Activated CD4-positive, CD25-positive, alpha-beta regulatory T cell treated with anti-CD3 and anti-CD28 coated beads, Interleukin-2, amount 50 U/mL, for 72 hours (primary cell): ENCODE measurements around the gene NCOA7.
"Not testable (repeated sequence)": the region's sequence is repeated elsewhere in the genome, so short reads cannot be mapped to it uniquely, and the experiment has no call there.

Experiments used
- DNase-seq: peaks from one replicate; pipeline ENCODE4 v3.0.0; 2021

The NCOA7 gene

DNA sequence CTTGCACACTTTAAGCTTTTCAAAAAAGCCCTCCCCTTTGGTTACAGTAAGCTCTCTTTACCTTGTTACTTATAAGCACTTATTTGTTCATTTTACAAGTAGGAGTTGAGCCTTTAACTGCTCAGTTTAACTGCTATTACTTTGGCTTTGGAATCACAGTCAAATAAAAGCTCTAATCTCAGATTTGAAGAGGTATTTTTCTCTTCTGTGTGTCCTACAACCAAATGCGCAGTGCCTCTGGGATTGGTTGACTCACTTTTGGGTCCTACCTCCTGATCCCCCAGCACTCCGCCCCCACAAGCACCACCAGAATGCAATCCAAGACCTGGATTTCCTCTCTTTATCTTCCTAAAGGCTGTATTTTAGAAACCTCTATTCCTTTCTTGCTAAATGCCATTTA is 2.5 kb downstream of the NCOA7 start:
- DNase-seq, result no peak

DNA sequence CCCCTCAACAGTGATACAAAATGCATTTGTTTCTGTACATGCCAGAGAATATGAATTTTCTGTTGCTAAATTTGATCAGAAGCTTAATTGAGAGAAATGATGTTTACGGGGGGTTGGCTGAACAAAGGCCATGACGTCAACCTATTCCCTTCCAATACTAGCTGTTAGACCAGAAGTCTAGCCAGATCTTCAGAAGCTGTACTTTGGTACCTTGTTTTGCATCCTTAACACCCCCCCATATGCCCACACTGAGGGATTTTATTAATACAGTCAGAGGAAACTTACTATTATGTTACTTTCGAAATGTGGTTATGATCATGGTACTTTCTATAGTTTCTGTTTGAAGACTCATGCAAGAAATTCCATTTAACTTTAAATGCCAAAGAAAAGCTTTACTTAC is 3.1 kb downstream of the NCOA7 start:
- DNase-seq, result no peak

DNA sequence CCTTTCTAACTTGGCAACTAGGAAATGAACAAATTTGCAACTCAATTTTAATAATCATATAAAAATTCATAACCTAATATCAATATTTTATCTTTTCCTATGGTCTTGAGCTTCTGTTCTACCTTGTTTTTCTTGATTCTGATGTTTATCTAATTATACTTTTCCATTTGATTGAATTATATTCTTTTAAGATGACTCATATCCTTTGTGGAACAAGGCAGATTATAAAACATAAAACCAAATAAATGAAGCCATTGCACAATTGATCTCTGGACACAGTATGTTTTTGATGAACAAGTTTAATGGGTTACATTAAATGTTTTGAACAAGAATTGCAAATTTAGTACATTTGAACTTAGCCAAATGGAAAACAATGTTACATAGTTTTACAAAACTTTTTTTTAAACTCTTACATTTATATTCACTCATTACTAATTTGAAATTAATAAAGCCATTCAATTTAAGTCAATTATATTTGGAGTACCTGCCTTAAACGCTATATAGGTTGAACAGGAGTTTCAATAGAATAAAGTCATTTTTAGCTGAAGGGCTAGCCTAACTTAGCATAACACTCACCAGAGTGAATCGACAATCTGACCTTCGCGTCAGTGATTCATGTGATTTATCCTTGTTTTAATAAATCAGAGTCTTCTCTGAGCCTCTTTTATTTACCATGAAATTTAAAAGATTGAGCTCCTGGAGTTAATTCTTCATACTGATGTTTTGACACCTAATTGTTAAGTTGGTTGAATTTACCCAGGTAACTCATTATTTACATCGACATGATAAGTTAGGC is 3.8 kb downstream of the NCOA7 start:
- no peak for DNase-seq

DNA sequence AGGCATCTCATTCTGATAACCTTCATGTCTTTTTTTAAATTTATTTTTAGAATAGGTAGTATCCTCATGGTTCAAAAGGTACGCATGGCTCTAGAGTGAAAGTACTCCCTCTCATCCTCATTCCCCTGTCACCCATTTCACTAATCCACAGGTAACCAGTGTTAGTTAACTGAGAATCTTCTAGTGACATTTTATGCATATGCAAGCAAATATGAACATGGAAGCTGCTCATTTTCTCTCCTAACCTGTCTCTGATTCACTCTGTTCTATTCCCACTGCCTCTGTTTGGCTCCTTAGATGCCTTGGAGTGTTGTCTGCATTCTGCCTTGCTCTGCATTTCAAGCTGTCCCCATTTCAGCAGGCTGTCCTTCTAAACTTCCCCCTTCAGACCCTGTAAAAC is 4.5 kb downstream of the NCOA7 start:
- no peak for DNase-seq

DNA sequence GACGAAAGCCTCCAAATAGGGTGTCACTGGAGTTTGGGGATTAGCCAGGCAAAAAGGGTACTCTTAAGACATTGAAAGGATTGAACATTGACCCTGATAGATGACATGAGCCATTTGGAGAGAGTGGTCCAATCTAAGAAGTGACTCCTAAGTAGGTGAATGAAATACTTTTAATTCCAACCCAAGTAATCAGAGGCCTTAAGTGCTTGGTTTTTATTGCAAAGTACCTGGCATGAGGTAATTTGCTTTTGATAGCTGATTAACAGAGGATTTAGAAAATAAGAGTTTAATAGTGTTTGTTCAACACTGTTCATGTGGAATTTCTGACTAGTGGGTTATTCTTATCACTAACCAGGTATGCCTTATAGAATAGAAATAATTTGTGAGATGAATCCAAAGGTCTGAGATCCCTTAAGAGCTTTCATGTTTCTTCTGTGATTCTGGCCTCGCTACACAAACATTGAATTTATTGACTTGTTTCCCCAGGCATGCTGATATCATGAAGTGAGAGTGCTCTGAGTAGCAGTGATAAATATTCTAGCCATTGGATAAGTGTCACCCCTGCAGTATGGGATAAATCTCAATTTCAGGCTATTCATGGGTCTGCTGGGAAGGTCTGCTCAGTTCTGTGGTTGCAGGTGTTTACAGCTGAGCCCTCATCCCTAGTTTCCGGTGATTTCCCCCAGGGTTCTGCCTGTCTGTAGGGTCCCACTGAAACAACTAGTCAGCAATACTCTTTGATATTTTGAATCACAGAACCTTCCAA is 6.5 kb downstream of the NCOA7 start:
- no peak for DNase-seq

DNA sequence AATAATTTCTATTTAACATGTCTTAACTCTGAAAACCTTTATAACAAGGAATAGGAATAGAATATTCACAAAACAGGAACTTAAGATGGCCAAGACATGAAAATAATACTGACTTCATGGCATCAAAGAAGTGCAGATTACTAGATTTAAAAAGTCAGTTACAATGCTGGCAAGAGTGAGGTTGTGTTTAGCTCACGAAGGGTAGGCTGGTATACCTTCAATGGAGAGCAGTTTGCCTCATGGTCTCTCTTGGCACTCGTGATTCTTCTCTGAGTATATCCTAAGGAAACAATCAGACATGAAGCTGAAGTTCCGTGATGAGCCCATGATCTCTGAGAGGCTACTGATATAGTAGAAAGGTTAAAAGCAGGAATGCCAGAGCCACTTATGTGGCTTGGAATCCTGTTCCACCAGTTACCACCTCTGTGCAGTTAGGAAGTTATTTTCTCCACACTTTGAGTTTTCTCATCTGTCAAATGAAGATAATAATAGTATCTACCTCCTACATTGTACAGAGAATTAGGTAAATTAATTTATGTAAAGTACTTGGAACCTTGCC is 7.2 kb downstream of the NCOA7 start:
- DNase-seq, result no peak

DNA sequence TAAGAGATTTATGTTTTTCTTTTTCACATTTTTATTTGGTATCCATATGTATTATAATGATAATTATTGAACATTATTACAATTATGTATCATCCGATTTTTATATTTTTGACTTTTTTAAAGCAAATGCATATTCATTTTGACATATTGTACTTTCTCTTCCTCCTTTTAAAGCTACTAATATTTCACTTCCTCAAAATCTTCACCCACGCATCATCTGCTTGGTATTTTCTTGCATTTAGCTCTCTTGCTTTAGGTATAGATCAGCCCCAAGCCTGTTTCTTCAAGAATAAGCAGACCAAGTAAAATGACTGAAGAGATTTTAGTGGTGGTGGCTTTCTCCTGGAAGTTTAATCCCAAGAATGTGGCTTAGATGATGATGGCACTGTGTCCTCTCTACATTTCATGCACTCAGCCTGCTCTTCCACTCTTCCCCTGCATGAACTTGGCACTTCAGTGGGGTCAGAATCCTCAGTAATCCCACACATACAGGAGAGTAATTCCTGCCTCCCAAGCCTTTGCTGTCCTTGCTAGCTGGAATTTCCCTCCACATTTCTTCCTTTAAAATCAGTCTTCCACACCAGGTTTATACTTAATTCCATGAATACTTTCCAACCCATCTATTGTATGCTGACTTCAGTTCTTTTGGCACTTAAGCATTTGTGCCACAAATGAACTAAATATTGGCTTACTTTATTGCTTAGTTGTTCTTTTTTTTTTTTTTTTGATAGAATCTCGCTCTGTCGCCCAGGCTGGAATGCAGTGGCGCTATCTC is 8.2 kb downstream of the NCOA7 start:
- no peak for DNase-seq

DNA sequence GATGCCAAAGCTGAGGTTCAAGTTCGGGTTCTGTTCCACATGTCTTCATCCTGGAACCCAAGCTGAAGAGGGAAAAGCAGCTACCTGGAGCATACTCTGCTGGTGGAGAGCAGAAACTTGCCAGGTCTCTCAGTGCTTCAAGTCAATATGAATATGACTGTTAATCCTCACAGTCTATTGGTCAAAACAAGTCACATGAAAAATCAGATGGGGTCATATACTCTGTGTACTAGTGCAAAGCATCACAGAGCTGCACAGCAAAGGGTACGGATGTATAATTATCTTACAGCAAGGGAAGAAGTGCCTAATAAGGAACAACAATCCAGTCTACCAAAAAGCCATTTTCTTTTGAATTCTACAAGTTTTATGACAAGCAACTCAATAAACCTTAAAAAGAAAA is 11.6 kb downstream of the NCOA7 start:
- DNase-seq, result no peak

DNA sequence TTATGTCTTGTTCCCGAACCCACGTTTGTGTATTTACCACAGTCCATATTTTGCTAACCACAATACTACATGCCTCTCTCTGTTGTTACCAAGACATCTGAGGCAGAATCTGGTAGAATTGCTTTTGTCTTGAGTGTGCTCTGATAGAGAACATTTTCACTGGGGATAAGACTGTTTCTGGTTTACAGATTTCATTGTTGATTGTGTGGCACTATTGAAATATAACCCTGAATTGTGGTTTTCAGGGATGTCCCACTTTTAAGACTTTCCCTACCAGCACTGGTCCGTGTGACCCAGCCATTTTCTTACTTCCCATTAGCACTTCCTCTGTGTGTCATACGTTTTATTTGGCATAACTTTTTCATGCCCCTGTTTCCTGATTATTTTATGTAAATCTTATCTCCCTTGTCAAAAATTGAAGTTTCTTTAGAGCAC is 12.2 kb downstream of the NCOA7 start:
- DNase-seq, result no peak

DNA sequence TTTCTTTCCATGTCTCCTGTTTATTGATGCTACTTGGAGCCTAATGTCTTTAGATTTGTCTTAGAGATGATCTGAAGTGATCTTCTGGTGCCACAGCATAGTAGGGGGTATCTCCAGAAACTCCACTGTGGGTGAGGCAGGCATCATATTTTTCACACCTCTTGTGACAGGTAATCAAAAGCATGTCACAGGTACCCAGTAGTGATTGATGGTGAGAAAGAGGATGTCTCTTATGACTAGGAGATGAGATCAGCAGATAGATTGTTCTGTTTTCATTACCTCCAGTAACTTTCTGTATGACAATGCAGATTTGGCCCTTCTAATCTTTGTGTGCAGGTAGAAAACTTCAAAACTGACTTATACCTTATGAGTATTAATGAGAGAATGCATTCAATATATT is 13.5 kb downstream of the NCOA7 start:
- DNase-seq, result no peak

DNA sequence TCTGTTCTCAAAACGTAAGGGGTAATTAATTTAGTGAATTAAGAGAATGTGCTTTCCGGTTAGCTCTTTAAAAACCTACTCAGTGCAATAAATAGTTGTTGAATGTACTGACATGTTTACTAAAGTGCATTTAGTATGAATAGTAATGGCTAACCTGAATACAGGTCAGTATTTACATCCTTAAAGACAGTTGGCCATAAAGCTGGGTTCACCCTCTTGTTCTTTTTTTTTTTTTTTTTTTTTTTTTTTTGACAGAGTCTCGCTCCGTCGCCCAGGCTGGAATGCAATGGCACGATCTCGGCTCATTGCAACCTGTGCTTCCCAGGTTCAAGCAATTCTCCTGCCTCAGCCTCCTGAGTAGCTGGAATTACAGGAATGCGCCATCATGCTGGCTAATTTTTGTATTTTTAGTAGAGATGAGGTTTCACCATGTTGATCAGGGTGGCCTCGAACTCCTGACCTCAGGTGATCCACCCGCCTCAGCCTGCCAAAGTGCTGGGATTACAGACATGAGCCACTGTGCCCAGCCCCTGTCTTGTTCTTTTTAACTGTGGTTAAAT is 14.2 kb downstream of the NCOA7 start:
- DNase-seq, result not testable (repeated sequence)

DNA sequence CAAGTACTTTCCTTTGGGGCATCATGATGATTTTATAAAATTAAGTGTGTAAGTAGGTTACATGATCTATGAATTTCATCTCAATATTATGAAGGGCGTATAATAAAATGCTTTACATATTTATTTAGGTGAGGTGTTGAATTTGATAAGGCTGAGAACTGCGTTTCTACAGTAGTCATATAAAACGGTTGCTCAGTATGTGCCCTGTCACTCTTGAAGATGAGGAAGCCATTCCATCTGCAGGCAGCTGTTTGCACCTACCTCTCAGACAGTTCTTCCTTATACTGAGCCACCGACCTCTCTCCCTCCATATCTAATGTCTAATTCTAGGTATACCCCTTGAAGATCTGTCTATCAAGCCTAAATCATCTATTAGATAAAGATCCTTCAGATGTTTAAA is 16.1 kb downstream of the NCOA7 start:
- no peak for DNase-seq

DNA sequence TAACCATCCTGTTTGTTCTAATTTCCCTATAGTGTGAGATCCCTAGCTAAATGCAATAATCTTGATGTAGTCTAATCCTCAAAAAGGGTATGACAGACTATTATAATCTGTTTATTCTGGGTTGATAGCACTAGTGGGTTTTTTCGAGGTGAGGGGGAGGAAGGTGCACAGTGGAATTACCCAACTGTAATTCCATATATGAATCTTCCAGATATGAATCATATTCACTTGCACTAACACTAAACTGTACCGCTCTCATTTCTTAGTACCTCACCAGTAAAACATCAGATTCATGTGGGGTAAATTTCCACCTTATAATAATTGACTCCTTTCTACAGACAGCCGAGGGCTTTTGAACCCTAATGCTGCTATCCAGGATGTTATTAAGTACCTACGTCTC is 16.5 kb downstream of the NCOA7 start:
- DNase-seq, result no peak

DNA sequence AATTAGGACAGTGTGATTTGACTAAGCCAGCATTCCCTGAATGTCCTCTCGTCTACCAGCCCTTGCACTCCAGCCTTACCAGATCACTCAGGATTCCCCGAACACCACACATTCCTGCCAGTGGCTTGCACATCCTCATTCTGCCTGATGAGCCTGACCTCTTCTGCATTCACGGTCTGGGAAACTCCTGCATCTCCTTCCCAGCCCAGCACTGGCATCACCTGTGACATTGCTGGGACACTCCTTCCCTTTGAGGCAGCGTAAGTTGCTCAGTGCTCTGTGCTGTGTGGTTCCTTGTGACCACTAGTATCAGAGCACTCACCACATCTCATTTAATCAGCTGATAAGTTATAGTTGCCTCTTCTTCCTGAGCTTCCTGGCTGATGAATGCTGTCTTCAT is 17.3 kb downstream of the NCOA7 start:
- DNase-seq, result no peak

DNA sequence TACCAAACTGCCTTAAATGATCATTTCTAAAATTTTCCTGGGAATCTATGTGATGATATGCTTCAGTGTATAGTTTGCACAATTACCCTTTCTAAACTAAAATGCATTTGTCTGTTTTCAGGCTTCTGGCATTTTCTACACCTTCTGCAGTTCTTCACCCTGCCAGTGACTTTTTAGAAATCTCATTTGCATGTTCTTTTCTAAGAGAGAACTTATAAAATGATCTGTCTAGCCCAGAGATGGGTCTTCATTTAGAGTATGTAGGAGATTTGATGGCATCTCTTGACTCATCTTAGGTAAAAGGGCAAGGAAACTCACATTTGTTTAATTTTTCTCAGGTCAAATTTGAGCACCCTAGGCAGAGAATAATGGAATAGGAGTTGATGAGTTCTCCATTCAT is 17.8 kb downstream of the NCOA7 start:
- no peak for DNase-seq

DNA sequence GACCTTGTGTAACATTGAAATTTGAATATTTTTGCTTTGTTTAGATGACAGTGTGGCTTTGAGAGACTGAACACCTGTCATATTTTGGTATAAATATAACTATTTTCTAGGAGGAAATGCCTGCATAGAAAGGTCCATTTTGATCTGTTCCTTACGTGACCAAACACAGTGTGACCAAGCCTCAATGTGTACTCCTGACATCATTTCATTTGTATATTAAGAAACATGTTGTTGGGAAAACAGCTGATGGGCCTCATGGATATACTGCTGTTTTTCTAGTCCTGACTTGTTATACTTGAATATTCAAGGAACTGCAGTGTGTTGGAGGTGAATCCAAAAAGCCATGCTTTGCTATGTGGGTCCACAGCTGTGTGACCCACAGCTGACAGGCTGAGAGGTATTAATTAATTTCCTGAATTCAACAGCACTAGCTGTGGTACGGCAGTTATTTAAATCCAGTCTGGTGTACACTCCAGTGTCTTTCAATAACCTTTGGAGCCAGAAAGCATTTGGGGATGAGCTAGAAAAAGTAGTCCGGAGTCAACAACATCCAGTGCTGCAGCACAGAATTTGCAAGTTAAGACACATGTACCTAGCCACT is 18.9 kb downstream of the NCOA7 start:
- no peak for DNase-seq

DNA sequence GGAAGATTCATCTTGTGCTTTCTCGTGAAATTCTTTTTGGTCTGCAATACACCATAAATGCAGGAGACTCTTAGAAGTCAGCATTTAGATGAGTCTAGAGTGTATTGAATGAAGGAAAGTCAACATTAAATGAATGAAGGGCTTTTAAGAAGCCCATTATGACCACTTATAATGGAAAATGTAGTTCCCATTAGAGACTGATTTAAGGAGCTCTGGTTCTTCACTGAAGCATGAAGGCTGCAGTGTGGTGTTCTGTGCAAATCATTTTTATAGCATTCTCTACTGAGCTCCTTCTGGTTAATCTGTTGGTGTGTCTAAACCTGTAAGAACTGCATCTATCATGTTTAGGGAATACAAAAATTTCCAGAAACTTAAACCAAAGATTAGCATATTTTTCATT is 19.7 kb downstream of the NCOA7 start:
- no peak for DNase-seq

DNA sequence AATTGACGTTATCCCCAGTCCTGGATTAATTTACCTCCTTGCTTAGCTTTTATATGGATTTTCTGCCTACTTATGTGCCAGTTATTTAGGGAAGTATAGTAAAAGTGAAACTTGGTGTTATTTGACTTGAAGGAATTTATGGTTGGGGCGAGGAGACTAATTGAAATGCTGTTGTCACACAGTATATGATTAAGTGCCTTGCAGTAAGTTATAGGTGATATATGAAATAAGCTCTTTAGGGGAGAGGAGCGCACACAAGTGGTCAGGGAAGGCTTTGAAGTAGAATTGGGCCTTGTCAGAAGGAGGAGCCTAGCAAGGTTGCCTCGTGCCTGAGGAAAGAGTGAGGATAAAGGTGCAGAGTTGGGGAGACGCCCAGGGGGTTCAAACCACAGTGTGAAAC is 20.5 kb downstream of the NCOA7 start:
- no peak for DNase-seq

DNA sequence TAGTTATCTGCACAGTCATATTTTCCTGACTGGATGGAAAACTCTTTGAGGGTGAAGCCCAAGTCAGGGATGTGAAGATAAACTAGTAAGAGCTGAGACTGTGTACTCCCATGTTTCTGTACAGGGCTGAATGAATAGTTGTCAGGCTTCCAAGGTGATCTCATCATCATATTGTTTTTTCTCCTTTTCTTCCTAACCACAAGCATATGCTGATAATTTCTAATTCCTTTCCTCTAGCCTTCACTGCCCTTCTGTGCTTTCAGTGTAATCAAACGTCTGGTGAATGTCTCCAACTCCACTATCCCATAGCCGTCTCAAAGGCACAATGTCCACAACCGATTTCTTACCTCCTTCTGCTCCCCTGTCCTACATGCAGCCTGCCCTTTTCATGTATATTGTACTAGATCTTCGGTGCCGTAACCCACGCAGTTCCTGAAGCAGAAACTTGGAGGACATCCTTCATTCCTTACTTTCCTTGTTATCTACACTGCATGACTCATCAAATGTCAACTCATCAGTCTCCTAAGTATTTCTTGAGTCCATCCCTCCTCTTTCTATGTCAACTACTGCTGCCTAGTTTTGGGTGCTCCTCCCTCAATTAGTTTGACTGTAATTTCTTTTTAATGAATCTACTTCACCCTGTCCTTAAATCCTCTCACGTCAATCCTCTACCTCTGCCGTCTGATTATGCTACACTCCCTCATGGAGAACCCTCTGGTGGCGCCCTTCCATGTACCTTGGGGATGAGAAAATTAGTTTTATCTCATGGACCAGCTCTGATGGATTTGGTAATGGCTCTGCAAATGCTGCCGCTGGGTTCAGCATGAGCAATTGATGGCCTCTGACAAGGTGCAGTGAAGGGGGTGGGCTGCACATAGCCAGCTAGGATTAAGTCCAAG is 21.9 kb downstream of the NCOA7 start:
- no peak for DNase-seq

DNA sequence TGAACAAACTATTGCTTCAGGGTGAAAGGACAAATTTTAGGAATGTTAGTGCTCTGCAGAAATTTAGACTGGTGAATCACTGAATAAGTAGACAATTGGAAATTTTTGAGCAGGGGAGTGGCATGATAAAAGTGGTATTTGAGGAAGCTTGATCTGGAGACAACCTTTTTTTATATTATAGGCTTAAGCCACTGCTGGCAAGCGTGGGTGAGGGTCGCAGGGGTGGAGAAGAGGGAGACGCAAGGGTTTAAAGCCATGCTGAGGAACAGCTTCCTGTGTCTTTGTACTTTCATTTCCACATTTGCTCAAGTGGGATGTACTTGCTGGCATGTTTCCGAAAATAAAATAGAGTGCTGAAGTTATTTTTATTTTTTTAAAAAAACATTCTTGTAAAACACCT is 23.7 kb downstream of the NCOA7 start:
- DNase-seq, result no peak

DNA sequence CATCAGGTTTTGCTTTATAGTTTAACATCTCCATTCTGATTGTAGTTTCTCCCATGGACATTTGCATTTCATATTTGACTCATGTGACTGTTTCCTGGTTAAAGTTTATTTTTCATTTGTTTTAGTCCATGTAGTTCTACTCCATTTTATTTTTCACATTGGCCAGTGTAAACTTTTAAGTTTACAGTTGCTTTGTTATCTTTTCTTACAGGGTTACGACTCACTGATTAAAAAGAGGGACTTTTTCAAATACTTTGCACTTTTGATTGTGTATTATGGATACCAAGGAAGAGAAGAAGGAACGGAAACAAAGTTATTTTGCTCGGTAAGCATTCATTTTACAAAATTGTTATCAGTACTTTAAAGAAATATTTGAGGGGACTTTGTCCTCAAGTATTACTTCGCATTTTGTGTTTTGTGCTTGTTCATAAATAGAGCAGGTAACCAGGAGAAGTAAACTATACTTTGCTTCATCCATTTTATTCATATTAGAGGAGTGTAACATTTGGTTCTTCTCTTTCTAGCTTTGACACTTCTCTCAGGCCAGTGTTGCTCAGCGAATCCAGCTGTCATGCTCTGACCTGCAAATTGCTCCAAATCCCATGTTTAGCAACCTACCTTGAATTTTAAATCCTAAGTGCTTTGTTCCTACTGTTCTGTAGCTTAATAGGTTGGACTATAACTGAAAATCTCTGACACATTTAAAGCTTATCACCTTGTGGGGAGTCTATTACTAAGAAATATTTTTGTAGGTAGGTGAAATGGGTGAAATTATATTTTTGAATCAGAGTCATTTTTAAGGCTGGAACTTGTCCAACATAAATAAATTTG is 24.5 kb downstream of the NCOA7 start:
- no peak for DNase-seq
